Measurements from ENCODE around the gene EIPR1.
"Not testable (repeated sequence)": the region's sequence is repeated elsewhere in the genome, so short reads cannot be mapped to it uniquely, and the experiment has no call there.

The EIPR1 gene

GRCh38 chr2:3291113-3291512 lies 86.5 kb downstream of the EIPR1 start:
- no peak for DNase-seq (ENCODE audit: low spot score)
- no peak for TF ChIP-seq CTCF (IDR thresholded peaks at IDR 0.05; ENCODE audit: extremely low read depth, missing control alignments)

- no peak for TF ChIP-seq CTCF (IDR thresholded peaks at IDR 0.05; ENCODE audit: extremely low read depth, missing control alignments)
- DNase-seq (ENCODE audit: low spot score) = no peak
These were observed 87.0 kb downstream of the EIPR1 start for GRCh38 chr2:3290655-3291054.

GRCh38 chr2:3289971-3290370 lies 87.6 kb downstream of the EIPR1 start:
- DNase-seq (ENCODE audit: low spot score) = no peak
- no peak for TF ChIP-seq CTCF (IDR thresholded peaks at IDR 0.05; ENCODE audit: extremely low read depth, missing control alignments)

GRCh38 chr2:3289526-3289925 lies 88.1 kb downstream of the EIPR1 start:
- no peak for DNase-seq (ENCODE audit: low spot score)
- TF ChIP-seq CTCF (IDR thresholded peaks at IDR 0.05; ENCODE audit: extremely low read depth, missing control alignments) = no peak

- no peak for TF ChIP-seq CTCF (IDR thresholded peaks at IDR 0.05; ENCODE audit: extremely low read depth, missing control alignments)
- no peak for DNase-seq (ENCODE audit: low spot score)
These were observed 88.5 kb downstream of the EIPR1 start for GRCh38 chr2:3289171-3289515.

GRCh38 chr2:3288470-3289170 lies 89.0 kb downstream of the EIPR1 start:
- DNase-seq (ENCODE audit: low spot score) = no peak
- no peak for TF ChIP-seq CTCF (IDR thresholded peaks at IDR 0.05; ENCODE audit: extremely low read depth, missing control alignments)

GRCh38 chr2:3287896-3288295 lies 89.7 kb downstream of the EIPR1 start:
- DNase-seq (ENCODE audit: low spot score) = no peak
- TF ChIP-seq CTCF (IDR thresholded peaks at IDR 0.05; ENCODE audit: extremely low read depth, missing control alignments) = no peak

GRCh38 chr2:3286646-3287036 lies 91.0 kb downstream of the EIPR1 start:
- DNase-seq (ENCODE audit: low spot score) = not testable (repeated sequence)

All from GM20000 (cell line).